Naive thymus-derived CD4-positive, alpha-beta T cell (primary cell): Measurements from ENCODE around the gene AXIN1. TPM values are rescaled to one million over a fixed set of nuclear protein-coding genes. Genes with fewer than 3 reads are reported as not detected.
"Not testable (repeated sequence)": the region's sequence is repeated elsewhere in the genome, so short reads cannot be mapped to it uniquely, and the experiment has no call there.

ENCODE experiments used
- ATAC-seq: fragments of 150-1000 bp; cut with Tn5 transposase; 2 replicates; pipeline ENCODE4 v1.10.0; 2021; ENCODE audit warnings: mild to moderate bottlenecking, moderate library complexity
- CTCF ChIA-PET: fragments of 350-600 bp; sonication (Branson Sonifier 250); formaldehyde crosslinking; loops from one replicate; lab custom pipeline; 2021; ENCODE audit warnings: antibody characterized with exemption; lab: Charles Lee
- POLR2A ChIA-PET: fragments of 350-600 bp; sonication (Branson Sonifier 250); formaldehyde crosslinking; loops from one replicate; lab custom pipeline; 2021; ENCODE audit warnings: antibody characterized with exemption, inconsistent platforms; lab: Charles Lee
- DNase-seq, 9 donors: peaks; one replicate each; pipeline versions ENCODE4 v3.0.0 to v3.0.0-alpha.2; 2020 to 2022; ENCODE audit warnings: mixed read lengths in 1 of 9
- H3K27ac ChIP-seq: one replicate; pipeline ENCODE4 v1.7.0; 2013; ENCODE audit warnings: mild to moderate bottlenecking, low read depth, low read length, moderate library complexity
- H3K27me3 ChIP-seq, 2 donors: one replicate each; pipeline ENCODE4 v1.7.0; 2013; ENCODE audit warnings: low read length in 2 of 2, mild to moderate bottlenecking in 2 of 2, moderate library complexity in 2 of 2; ENCODE audit not compliant: control insufficient read depth in 2 of 2, insufficient read depth in 2 of 2
- H3K36me3 ChIP-seq, 3 experiments: 1 replicate in 2 of 3; 2 replicates in 1 of 3; pipeline ENCODE4 v1.7.0; 2013; ENCODE audit warnings: low read length in 3 of 3, mild to moderate bottlenecking in 3 of 3, moderate library complexity in 1 of 3; ENCODE audit not compliant: insufficient read depth in 3 of 3, control insufficient read depth in 2 of 3
- H3K4me1 ChIP-seq, 2 donors: one replicate each; pipeline ENCODE4 v1.7.0; 2013; ENCODE audit warnings: low read length in 2 of 2, mild to moderate bottlenecking in 2 of 2, moderate library complexity in 1 of 2; ENCODE audit not compliant: control insufficient read depth in 2 of 2, insufficient read depth in 2 of 2
- H3K4me3 ChIP-seq: 2 replicates; pipeline ENCODE4 v1.7.0; 2013; ENCODE audit warnings: mild to moderate bottlenecking, low read length
- H3K9me3 ChIP-seq, 3 experiments: 1 replicate in 2 of 3; 2 replicates in 1 of 3; pipeline ENCODE4 v1.7.0; 2013; ENCODE audit warnings: low read length in 3 of 3; ENCODE audit not compliant: control insufficient read depth in 2 of 3
- H3K27ac Mint-ChIP-seq, 9 donors: one replicate each; pipeline ENCODE4 v1.8.0; 2020 to 2022; ENCODE audit warnings: mixed read lengths in 9 of 9, mild to moderate bottlenecking in 8 of 9, moderate library complexity in 5 of 9, inconsistent platforms in 2 of 9
- H3K27me3 Mint-ChIP-seq, 5 donors: one replicate each; pipeline ENCODE4 v1.8.0; 2021 to 2022; ENCODE audit warnings: mixed read lengths in 5 of 5, mild to moderate bottlenecking in 1 of 5
- H3K36me3 Mint-ChIP-seq, 5 donors: one replicate each; pipeline ENCODE4 v1.8.0; 2020 to 2022; ENCODE audit warnings: mixed read lengths in 5 of 5, mild to moderate bottlenecking in 3 of 5, inconsistent platforms in 1 of 5
- H3K4me1 Mint-ChIP-seq, 7 donors: one replicate each; pipeline ENCODE4 v1.8.0; 2020 to 2022; ENCODE audit warnings: mixed read lengths in 7 of 7, mild to moderate bottlenecking in 3 of 7, inconsistent platforms in 1 of 7
- H3K4me3 Mint-ChIP-seq, 10 donors: one replicate each; pipeline ENCODE4 v1.8.0; 2020 to 2022; ENCODE audit warnings: mild to moderate bottlenecking in 10 of 10, mixed read lengths in 10 of 10, moderate library complexity in 6 of 10, inconsistent platforms in 2 of 10
- H3K9me3 Mint-ChIP-seq, 11 donors: one replicate each; pipeline ENCODE4 v1.8.0; 2020 to 2022; ENCODE audit warnings: mixed read lengths in 11 of 11, mild to moderate bottlenecking in 4 of 11, inconsistent platforms in 1 of 11, moderate library complexity in 1 of 11
- intact Hi-C, 2 donors: fragments of 100-400 bp; cut with micrococcal nuclease; formaldehyde crosslinking; loops; one replicate each; pipeline ENCODE4 v1.15.1; 2023
- polyA plus RNA-seq, 2 donors: library from polyadenylated mRNA; unstranded; fragments of 300-500 nt; fragmentation: Illumina TruSeq; gene quantifications; one replicate each; pipeline ENCODE4 v1.2.3, GENCODE V29; 2021
- total RNA-seq, 6 experiments: library from RNA in 5 of 6; stranded (reverse) in 5 of 6; gene quantifications; 1 replicate in 5 of 6; 2 replicates in 1 of 6; pipeline ENCODE4 v1.2.3 and lab custom pipeline; 2021 to 2026

Gene AXIN1
- total and polyA plus RNA-seq, 7 experiments from 2014 or later, result 1.2 to 45.9 (median 36.2) TPM

DNA sequence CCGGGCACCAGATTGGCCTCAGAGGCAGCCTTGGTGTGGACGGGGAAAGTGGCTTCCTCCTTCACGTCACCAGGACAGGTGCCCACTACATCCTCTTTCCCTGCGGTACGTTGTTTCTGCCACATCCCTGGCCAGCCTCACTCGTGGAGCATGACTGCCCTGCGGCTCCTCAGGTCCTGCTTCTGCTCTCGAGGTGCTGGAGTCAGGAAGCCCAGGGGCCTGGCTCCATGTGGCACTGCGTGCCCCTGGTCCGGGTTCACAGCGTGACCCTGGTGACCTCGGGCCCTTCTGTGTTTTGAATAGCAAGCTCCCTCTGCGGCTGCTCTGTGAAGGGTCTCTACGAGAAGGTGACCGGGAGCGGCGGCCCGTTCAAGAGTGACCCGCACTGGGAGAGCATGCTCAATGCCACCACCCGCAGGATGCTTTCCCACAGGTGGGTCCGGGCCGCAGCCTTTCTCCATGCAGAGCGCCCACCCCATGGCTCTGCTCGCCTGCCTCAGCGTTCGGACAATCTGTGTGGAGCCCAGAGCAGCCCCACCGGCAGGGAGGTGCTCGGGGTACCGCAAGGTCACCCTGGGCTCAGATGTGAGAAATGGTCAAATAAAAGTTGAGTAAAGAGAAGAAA, 90.3 kb downstream of the AXIN1 start:
- no peak overlapping the region for H3K4me3 ChIP-seq
- Mint-ChIP-seq H3K9me3 (no peaks in the 10 kb centered on the region), H3K4me3 (no peak overlapping the region), H3K27me3 (no peaks in the 10 kb centered on the region), H3K27ac (no peak overlapping the region), H3K36me3 (peaks cover 0 to 14% (median 5%) of the 10 kb centered on the region in 5 donors), H3K4me1 (peaks cover 0 to 4% (median 0%) of the 10 kb centered on the region in 7 donors)
- no peak for ATAC-seq
- H3K27me3 ChIP-seq, result no peaks in the 10 kb centered on the region
- POLR2A ChIA-PET, result no interaction called here
- H3K36me3 ChIP-seq, result peaks cover 0 to 62% (median 0%) of the 10 kb centered on the region in 3 experiments
- CTCF ChIA-PET, result no interaction called here
- no peaks in the 10 kb centered on the region for H3K9me3 ChIP-seq
- DNase-seq, result no peak
- no peaks in the 10 kb centered on the region for H3K4me1 ChIP-seq
- no peak overlapping the region for H3K27ac ChIP-seq
- intact Hi-C loops, result no loop called here

GRCh38 chr16:261031-261691, 91.4 kb downstream of the AXIN1 start:
- H3K27me3 ChIP-seq, result no peaks in the 10 kb centered on the region
- ATAC-seq, result no peak
- no peak for DNase-seq
- no peak overlapping the region for H3K27ac ChIP-seq
- ChIA-PET POLR2A (no interaction called here), CTCF (no interaction called here)
- peaks cover 0 to 6% (median 3%) of the 10 kb centered on the region in 7 donors for H3K4me1 Mint-ChIP-seq
- no peaks in the 10 kb centered on the region for H3K27me3 Mint-ChIP-seq
- H3K9me3 Mint-ChIP-seq, result no peaks in the 10 kb centered on the region
- no peak overlapping the region for H3K4me3 ChIP-seq
- H3K36me3 ChIP-seq, result peaks cover 0 to 62% (median 0%) of the 10 kb centered on the region in 3 experiments
- no peaks in the 10 kb centered on the region for H3K4me1 ChIP-seq
- H3K9me3 ChIP-seq, result no peaks in the 10 kb centered on the region
- H3K4me3 Mint-ChIP-seq, result no peak overlapping the region
- H3K27ac Mint-ChIP-seq, result no peak overlapping the region
- H3K36me3 Mint-ChIP-seq, result peaks cover 0 to 15% (median 7%) of the 10 kb centered on the region in 5 donors
- intact Hi-C loops, result no loop called here

DNA sequence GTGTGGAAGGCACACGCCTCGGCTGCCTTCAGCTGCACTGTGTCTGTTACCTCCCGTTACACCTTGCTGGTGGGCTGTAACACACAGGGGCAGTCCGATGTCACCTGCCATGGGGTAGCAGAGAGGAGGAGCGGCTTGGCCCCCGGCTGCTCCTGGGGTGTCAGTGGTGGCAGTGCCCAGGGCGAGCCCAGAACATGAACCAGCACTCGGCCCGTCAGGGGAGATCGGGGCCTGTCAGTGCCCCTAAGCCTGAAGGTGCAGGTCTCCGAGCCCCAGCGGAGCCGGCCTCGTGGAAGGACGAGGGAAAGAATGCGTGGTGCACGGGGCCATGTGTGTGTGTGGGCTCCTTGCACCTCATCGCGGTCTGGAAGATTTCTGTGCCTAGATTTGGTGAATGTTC, 92.2 kb downstream of the AXIN1 start:
- DNase-seq (no peak), ATAC-seq (no peak)
- ChIA-PET POLR2A (no interaction called here), CTCF (no interaction called here)
- no peaks in the 10 kb centered on the region for H3K9me3 Mint-ChIP-seq
- peaks cover 4 to 22% (median 12%) of the 10 kb centered on the region in 5 donors for H3K36me3 Mint-ChIP-seq
- Histone ChIP-seq H3K4me1 (no peaks in the 10 kb centered on the region), H3K4me3 (no peak overlapping the region), H3K27me3 (no peaks in the 10 kb centered on the region), H3K9me3 (no peaks in the 10 kb centered on the region), H3K27ac (no peak overlapping the region), H3K36me3 (peaks cover 0 to 68% (median 0%) of the 10 kb centered on the region in 3 experiments)
- no peak overlapping the region for H3K4me3 Mint-ChIP-seq
- H3K27me3 Mint-ChIP-seq, result no peaks in the 10 kb centered on the region
- H3K4me1 Mint-ChIP-seq, result peaks cover 0 to 11% (median 7%) of the 10 kb centered on the region in 7 donors
- intact Hi-C loops, result no loop called here
- H3K27ac Mint-ChIP-seq, result no peak overlapping the region

DNA sequence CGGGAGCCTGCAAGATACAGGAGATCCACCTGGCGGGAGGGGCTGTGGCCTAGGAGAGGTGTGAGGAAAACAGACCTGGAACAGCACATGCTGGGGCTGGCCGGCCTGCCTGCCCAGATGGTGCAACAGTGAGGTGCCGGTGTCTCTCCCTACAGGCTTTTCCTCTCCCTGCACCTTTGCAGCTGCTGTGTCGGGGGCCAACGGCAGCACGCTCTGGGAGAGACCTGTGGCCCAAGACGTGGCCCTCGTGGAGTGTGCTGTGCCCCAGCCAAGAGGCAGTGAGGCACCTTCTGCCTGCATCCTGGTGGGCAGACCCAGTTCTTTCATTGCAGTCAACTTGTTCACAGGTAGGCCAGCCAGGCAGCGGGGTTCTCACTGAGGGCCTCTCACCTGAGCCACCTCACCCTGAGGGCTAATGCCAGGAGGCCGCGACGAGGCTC, 92.7 kb downstream of the AXIN1 start:
- intact Hi-C loops, result no loop called here
- POLR2A ChIA-PET, result no interaction called here
- CTCF ChIA-PET, result no interaction called here
- ATAC-seq (no peak), DNase-seq (no peak)
- H3K27me3 Mint-ChIP-seq, result no peaks in the 10 kb centered on the region
- H3K36me3 ChIP-seq, result peaks cover 0 to 66% (median 0%) of the 10 kb centered on the region in 3 experiments
- no peaks in the 10 kb centered on the region for H3K9me3 ChIP-seq
- no peak overlapping the region for H3K27ac Mint-ChIP-seq
- H3K4me3 Mint-ChIP-seq, result no peak overlapping the region
- no peak overlapping the region for H3K27ac ChIP-seq
- H3K4me3 ChIP-seq, result no peak overlapping the region
- H3K4me1 Mint-ChIP-seq, result peaks cover 0 to 16% (median 10%) of the 10 kb centered on the region in 7 donors
- H3K4me1 ChIP-seq, result no peaks in the 10 kb centered on the region
- H3K36me3 Mint-ChIP-seq, result peaks cover 6 to 26% (median 12%) of the 10 kb centered on the region in 5 donors
- H3K27me3 ChIP-seq, result no peaks in the 10 kb centered on the region
- no peaks in the 10 kb centered on the region for H3K9me3 Mint-ChIP-seq

GRCh38 chr16:259226-259625, 93.3 kb downstream of the AXIN1 start:
- no peak overlapping the region for H3K27ac Mint-ChIP-seq
- peaks cover under 1 to 3% of the 10 kb centered on the region in 2 donors for H3K4me1 ChIP-seq
- no peaks in the 10 kb centered on the region for H3K27me3 ChIP-seq
- H3K27me3 Mint-ChIP-seq, result no peaks in the 10 kb centered on the region
- H3K9me3 ChIP-seq, result no peaks in the 10 kb centered on the region
- H3K4me3 ChIP-seq, result no peak overlapping the region
- POLR2A ChIA-PET, result no interaction called here
- no peak overlapping the region for H3K4me3 Mint-ChIP-seq
- H3K36me3 ChIP-seq, result peaks cover 0 to 64% (median 0%) of the 10 kb centered on the region in 3 experiments
- no peak overlapping the region for H3K27ac ChIP-seq
- CTCF ChIA-PET, result no interaction called here
- ATAC-seq (no peak), DNase-seq (no peak)
- peaks cover 6 to 30% (median 12%) of the 10 kb centered on the region in 5 donors for H3K36me3 Mint-ChIP-seq
- intact Hi-C loops, result no loop called here
- no peaks in the 10 kb centered on the region for H3K9me3 Mint-ChIP-seq
- H3K4me1 Mint-ChIP-seq, result peaks cover 2 to 21% (median 11%) of the 10 kb centered on the region in 7 donors

DNA sequence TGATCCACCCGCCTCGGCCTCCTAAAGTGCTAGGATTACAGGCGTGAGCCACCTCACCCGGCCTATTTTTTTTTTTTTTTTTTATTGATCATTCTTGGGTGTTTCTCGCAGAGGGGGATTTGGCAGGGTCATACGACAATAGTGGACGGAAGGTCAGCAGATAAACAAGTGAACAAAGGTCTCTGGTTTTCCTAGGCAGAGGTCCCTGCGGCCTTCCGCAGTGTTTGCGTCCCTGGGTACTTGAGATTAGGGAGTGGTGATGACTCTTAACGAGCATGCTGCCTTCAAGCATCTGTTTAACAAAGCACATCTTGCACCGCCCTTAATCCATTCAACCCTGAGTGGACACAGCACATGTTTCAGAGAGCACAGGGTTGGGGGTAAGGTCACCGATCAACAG, 94.4 kb downstream of the AXIN1 start:
- CTCF ChIA-PET, H3K4me3 ChIP-seq, H3K27ac Mint-ChIP-seq, H3K9me3 ChIP-seq, DNase-seq, H3K9me3 Mint-ChIP-seq, intact Hi-C loops, H3K4me3 Mint-ChIP-seq, ATAC-seq, POLR2A ChIA-PET, H3K27ac ChIP-seq, H3K27me3 ChIP-seq, H3K27me3 Mint-ChIP-seq: not testable (repeated sequence)
- Mint-ChIP-seq H3K4me1 (peaks cover 4 to 31% (median 20%) of the 10 kb centered on the region in 7 donors), H3K36me3 (peaks cover 6 to 32% (median 12%) of the 10 kb centered on the region in 5 donors)
- Histone ChIP-seq H3K4me1 (peaks cover 9 to 13% of the 10 kb centered on the region in 2 donors), H3K36me3 (peaks cover 0 to 52% (median 0%) of the 10 kb centered on the region in 3 experiments)
